ENCODE results near the gene NAB1. TPM values are rescaled to one million over a fixed set of nuclear protein-coding genes. Genes with fewer than 3 reads are reported as not detected.

NAB1 gene
- total RNA-seq, 1 donor from 2014 or later: 39.7 TPM

DNA sequence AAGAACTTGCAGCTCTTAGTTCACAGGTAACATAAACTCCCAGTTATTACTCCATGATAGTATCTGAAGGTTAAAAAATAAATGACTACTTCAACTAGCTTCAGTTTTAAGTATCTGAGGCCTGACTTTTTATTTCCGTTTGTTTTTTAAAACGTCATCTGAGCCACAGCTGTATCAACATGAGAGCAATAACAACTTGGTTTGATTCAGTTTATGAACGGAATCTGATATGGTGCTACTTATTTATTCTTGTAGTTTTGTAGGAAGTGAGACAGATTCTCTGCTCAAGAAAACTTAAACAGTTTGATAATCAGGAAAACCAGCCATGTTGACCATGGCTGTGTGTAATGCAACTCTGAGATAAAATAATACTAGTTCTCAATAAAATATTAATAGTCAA lies 34.9 kb downstream of the NAB1 start:
- Mint-ChIP-seq H3K27me3 (no peaks in the 10 kb centered on the region), H3K4me3 (no peak overlapping the region), H3K4me1 (ENCODE audit: unreplicated experiment) (peaks cover 12% of the 10 kb centered on the region), H3K9me3 (peaks cover 5% of the 10 kb centered on the region), H3K27ac (no peak overlapping the region), H3K36me3 (peaks cover 18% of the 10 kb centered on the region)
- DNase-seq (ENCODE audit: extremely low spot score, unreplicated experiment): no peak
- TF ChIP-seq, protein P1, sequence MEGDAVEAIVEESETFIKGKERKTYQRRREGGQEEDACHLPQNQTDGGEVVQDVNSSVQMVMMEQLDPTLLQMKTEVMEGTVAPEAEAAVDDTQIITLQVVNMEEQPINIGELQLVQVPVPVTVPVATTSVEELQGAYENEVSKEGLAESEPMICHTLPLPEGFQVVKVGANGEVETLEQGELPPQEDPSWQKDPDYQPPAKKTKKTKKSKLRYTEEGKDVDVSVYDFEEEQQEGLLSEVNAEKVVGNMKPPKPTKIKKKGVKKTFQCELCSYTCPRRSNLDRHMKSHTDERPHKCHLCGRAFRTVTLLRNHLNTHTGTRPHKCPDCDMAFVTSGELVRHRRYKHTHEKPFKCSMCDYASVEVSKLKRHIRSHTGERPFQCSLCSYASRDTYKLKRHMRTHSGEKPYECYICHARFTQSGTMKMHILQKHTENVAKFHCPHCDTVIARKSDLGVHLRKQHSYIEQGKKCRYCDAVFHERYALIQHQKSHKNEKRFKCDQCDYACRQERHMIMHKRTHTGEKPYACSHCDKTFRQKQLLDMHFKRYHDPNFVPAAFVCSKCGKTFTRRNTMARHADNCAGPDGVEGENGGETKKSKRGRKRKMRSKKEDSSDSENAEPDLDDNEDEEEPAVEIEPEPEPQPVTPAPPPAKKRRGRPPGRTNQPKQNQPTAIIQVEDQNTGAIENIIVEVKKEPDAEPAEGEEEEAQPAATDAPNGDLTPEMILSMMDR (conservative IDR thresholded peaks at IDR 0.05): no peak

DNA sequence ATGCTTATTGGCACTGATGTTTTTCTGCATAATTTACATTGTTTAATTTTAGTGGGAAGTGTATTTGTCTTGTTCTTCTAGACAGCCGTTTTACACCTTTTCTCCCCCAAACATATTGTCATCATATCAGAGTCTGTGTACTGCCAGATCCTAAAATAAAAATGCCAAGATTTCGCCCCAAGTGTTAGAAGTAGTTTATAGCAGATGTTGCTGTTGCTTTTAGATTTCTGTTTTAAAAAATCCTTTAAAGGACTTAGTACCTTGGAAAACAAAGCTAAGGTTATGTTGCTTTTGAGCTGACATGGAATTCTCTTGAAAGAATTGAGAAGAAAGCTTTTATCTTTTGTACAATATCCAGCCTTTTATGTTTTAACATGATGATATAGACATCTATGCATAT lies 36.0 kb downstream of the NAB1 start:
- no peak overlapping the region for H3K4me3 Mint-ChIP-seq
- peaks cover 18% of the 10 kb centered on the region for H3K36me3 Mint-ChIP-seq
- TF ChIP-seq, protein P1 (conservative IDR thresholded peaks at IDR 0.05): no peak
- H3K27ac Mint-ChIP-seq: no peak overlapping the region
- DNase-seq (ENCODE audit: extremely low spot score, unreplicated experiment): no peak
- peaks cover 3% of the 10 kb centered on the region for H3K9me3 Mint-ChIP-seq
- H3K27me3 Mint-ChIP-seq: no peaks in the 10 kb centered on the region
- H3K4me1 Mint-ChIP-seq (ENCODE audit: unreplicated experiment): peaks cover 5% of the 10 kb centered on the region

DNA sequence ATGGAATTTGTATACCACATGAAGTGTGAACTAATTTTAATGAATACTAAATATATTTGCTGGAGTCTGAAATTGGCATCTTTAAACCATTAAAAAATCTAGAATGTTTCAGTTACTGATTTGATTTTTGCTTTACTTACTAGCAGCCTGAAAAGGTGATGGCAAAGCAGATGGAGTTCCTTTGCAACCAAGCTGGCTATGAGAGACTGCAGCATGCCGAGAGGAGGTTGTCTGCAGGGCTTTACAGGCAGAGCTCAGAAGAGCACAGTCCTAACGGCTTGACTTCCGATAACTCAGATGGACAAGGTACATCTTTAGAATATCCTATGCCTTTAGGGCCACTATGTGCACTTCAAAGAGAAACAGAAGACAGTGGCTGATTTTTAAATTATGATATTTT lies 36.5 kb downstream of the NAB1 start:
- no peak for DNase-seq (ENCODE audit: extremely low spot score, unreplicated experiment)
- TF ChIP-seq, protein P1 (conservative IDR thresholded peaks at IDR 0.05): no peak
- peaks cover 14% of the 10 kb centered on the region for H3K36me3 Mint-ChIP-seq

DNA sequence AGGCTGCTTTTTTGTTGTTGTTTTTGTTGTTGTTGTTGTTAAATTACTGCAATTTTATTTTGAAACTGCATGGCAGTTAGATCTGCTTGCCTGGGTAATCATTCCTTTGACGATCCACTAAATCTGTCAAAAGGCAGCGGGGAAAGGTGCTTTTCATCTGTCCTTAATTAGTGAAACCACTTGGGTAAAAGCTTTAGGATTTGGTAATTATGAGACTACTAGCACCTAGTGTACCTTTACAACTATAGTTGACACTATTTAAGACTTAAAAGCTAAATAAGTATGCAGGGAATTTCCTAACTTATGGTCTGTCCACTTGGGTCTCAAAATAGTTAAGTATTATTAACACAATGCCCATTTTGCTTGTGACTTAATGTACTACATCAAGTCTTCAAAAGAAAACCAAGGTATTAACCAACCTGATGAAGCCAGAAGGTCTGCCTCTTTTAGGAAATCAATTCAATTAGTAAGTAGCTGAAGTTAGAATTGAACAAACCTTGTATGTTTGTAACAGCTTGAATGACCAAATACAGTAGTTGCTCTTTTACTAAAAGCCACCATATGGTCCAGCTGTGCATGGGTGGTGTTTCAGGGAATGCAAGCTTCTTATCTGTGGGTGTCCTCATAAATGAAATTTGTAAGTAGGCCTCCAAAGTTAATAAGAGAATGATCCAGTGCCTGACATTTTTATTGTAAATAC lies 44.8 kb downstream of the NAB1 start:
- Mint-ChIP-seq H3K36me3 (peaks cover 18% of the 10 kb centered on the region), H3K4me3 (no peak overlapping the region), H3K4me1 (ENCODE audit: unreplicated experiment) (peaks cover 3% of the 10 kb centered on the region), H3K27me3 (no peaks in the 10 kb centered on the region), H3K9me3 (no peaks in the 10 kb centered on the region), H3K27ac (no peak overlapping the region)
- TF ChIP-seq, protein P1 (conservative IDR thresholded peaks at IDR 0.05): no peak
- no peak for DNase-seq (ENCODE audit: extremely low spot score, unreplicated experiment)

More for the DNA sequence above, 36.5 kb downstream of the NAB1 start:
- Mint-ChIP-seq H3K9me3 (no peaks in the 10 kb centered on the region), H3K27ac (no peak overlapping the region), H3K27me3 (no peaks in the 10 kb centered on the region), H3K4me3 (no peak overlapping the region), H3K4me1 (ENCODE audit: unreplicated experiment) (peaks cover 1% of the 10 kb centered on the region)

DNA sequence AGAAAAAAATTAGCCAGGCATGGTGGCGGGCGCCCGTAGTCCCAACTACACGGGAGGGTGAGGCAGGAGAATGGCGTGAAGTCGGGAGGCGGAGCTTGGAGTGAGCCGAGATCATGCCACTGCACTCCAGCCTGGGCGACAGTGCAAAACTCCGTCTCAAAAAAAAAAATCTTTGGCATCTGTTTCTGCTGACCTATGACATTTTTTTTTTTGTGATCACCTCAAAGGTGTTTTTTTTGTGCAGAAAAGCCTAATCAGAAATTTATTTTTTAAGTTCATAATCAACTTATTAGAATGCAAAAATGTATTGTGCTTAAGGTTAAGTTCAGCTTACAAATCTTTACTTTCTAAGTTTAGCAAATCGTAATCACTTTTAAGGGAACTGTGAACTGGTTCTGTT lies 45.6 kb downstream of the NAB1 start:
- H3K4me3 Mint-ChIP-seq: no peak overlapping the region
- peaks cover 10% of the 10 kb centered on the region for H3K4me1 Mint-ChIP-seq (ENCODE audit: unreplicated experiment)
- H3K36me3 Mint-ChIP-seq: peaks cover 15% of the 10 kb centered on the region
- H3K27me3 Mint-ChIP-seq: no peaks in the 10 kb centered on the region
- TF ChIP-seq, protein P1 (conservative IDR thresholded peaks at IDR 0.05): no peak
- no peak for DNase-seq (ENCODE audit: extremely low spot score, unreplicated experiment)
- no peak overlapping the region for H3K27ac Mint-ChIP-seq
- H3K9me3 Mint-ChIP-seq: no peaks in the 10 kb centered on the region
